Muscle of leg (tissue), 11 donors: ENCODE data around the gene COCH. TPM values are rescaled to one million over a fixed set of nuclear protein-coding genes. Genes with fewer than 3 reads are reported as not detected.
A peak's percentile ranks its signal among the peaks of the same experiment; 100 is the strongest.

Experiments
- DNase-seq: peaks from one replicate; pipeline ENCODE4 v3.0.0; 2013
- H3K27ac ChIP-seq: one replicate; pipeline ENCODE4 v1.5.1; 2013; ENCODE audit warnings: mild to moderate bottlenecking, low read length, control low read depth
- H3K27me3 ChIP-seq: one replicate; pipeline ENCODE4 v1.6.1; 2013; ENCODE audit warnings: low read length; ENCODE audit not compliant: control insufficient read depth, insufficient read depth
- H3K36me3 ChIP-seq: one replicate; pipeline ENCODE4 v1.6.1; 2013; ENCODE audit warnings: low read length; ENCODE audit not compliant: control insufficient read depth, insufficient read depth
- H3K4me1 ChIP-seq: one replicate; pipeline ENCODE4 v1.6.1; 2013; ENCODE audit warnings: low read length; ENCODE audit not compliant: control insufficient read depth, insufficient read depth
- H3K4me3 ChIP-seq: one replicate; pipeline ENCODE4 v1.5.1; 2013; ENCODE audit warnings: low read length, control low read depth
- H3K9me3 ChIP-seq: replicated peaks from 2 replicates; pipeline ENCODE4 v1.6.1; 2013; ENCODE audit warnings: low read depth, low read length; ENCODE audit not compliant: control insufficient read depth
- WGBS: methylation state at CpG from one replicate; pipeline ENCODE4 v1.1.5; 2013; ENCODE audit warnings: missing lambda C conversion rate; ENCODE audit not compliant: insufficient coverage; 5-methylcytosine and 5-hydroxymethylcytosine counted together
- polyA plus RNA-seq, 8 donors: library from polyadenylated mRNA; unstranded; fragments of 120-200 nt; gene quantifications; one replicate each; pipeline versions ENCODE4 v1.2.1 to v1.2.3, GENCODE V29; 2013; ENCODE audit warnings: inconsistent platforms in 1 of 8, low replicate concordance in 1 of 8; ENCODE audit not compliant: insufficient read length in 8 of 8, insufficient read depth in 1 of 8
- total RNA-seq: library from RNA; stranded (reverse); fragments of 120-200 nt; gene quantifications from one replicate; pipeline ENCODE4 v1.2.4, GENCODE V29; 2013

The COCH gene
- total and polyA plus RNA-seq, 9 donors = 3.9 to 13.6 (median 6.3) TPM

- no peak for DNase-seq
- H3K4me3 ChIP-seq = peak overlapping the region; percentile 56
- H3K9me3 ChIP-seq = no peaks in the 10 kb centered on the region
- H3K27me3 ChIP-seq = peaks cover 30% of the 10 kb centered on the region
- no peak overlapping the region for H3K27ac ChIP-seq
- no peaks in the 10 kb centered on the region for H3K36me3 ChIP-seq
- H3K4me1 ChIP-seq = peaks cover 14% of the 10 kb centered on the region
- under 1% methylated on average over 32 of the region's 48 CpGs for WGBS
Measured at GRCh38 chr14:30874999-30875787, 834 bp downstream of the COCH start.

- H3K4me1 ChIP-seq = peaks cover 10% of the 10 kb centered on the region
- WGBS = 15% methylated on average over 7 of the region's 9 CpGs
- DNase-seq = no peak
- H3K9me3 ChIP-seq = no peaks in the 10 kb centered on the region
- peaks cover 30% of the 10 kb centered on the region for H3K27me3 ChIP-seq
- H3K36me3 ChIP-seq = no peaks in the 10 kb centered on the region
- H3K4me3 ChIP-seq = no peak overlapping the region
- no peak overlapping the region for H3K27ac ChIP-seq
Measured at GRCh38 chr14:30875788-30876053, 1.4 kb downstream of the COCH start.

- H3K36me3 ChIP-seq = no peaks in the 10 kb centered on the region
- no peak for DNase-seq
- H3K27ac ChIP-seq = no peak overlapping the region
- H3K4me1 ChIP-seq = peaks cover 10% of the 10 kb centered on the region
- no peak overlapping the region for H3K4me3 ChIP-seq
- H3K27me3 ChIP-seq = peaks cover 30% of the 10 kb centered on the region
- WGBS = no CpG with 5 or more reads among the region's 4 CpGs
- H3K9me3 ChIP-seq = no peaks in the 10 kb centered on the region
Measured at GRCh38 chr14:30876692-30877091, 2.3 kb downstream of the COCH start.

- H3K36me3 ChIP-seq = no peaks in the 10 kb centered on the region
- no peak for DNase-seq
- H3K27me3 ChIP-seq = no peaks in the 10 kb centered on the region
- no peaks in the 10 kb centered on the region for H3K9me3 ChIP-seq
- no peaks in the 10 kb centered on the region for H3K4me1 ChIP-seq
- H3K4me3 ChIP-seq = no peak overlapping the region
- H3K27ac ChIP-seq = no peak overlapping the region
- WGBS = no CpG with 5 or more reads among the region's 1 CpG
Measured at GRCh38 chr14:30882431-30882830, 8.1 kb downstream of the COCH start.

- no peak for DNase-seq
- 75% methylated on average over 5 of the region's 6 CpGs for WGBS
Measured at GRCh38 chr14:30883508-30884294, 9.3 kb downstream of the COCH start.

GRCh38 chr14:30884901-30885300, 10.5 kb downstream of the COCH start:
- 100% methylated on average over 1 of the region's 3 CpGs for WGBS
- Histone ChIP-seq H3K27me3 (no peaks in the 10 kb centered on the region), H3K36me3 (no peaks in the 10 kb centered on the region), H3K27ac (no peak overlapping the region), H3K9me3 (no peaks in the 10 kb centered on the region), H3K4me1 (no peaks in the 10 kb centered on the region), H3K4me3 (no peak overlapping the region)
- DNase-seq = no peak

More at GRCh38 chr14:30883508-30884294, 9.3 kb downstream of the COCH start:
- Histone ChIP-seq H3K4me1 (no peaks in the 10 kb centered on the region), H3K27me3 (no peaks in the 10 kb centered on the region), H3K4me3 (no peak overlapping the region), H3K27ac (no peak overlapping the region), H3K36me3 (no peaks in the 10 kb centered on the region), H3K9me3 (no peaks in the 10 kb centered on the region)

- Histone ChIP-seq H3K27me3 (no peaks in the 10 kb centered on the region), H3K27ac (no peak overlapping the region), H3K36me3 (no peaks in the 10 kb centered on the region), H3K9me3 (no peaks in the 10 kb centered on the region), H3K4me1 (no peaks in the 10 kb centered on the region), H3K4me3 (no peak overlapping the region)
- WGBS = 78% methylated on average over 3 of the region's 7 CpGs
- no peak for DNase-seq
Measured at GRCh38 chr14:30885840-30886740, 11.7 kb downstream of the COCH start.

GRCh38 chr14:30888480-30889243, 14.3 kb downstream of the COCH start:
- WGBS = 80% methylated on average over 3 of the region's 5 CpGs
- Histone ChIP-seq H3K9me3 (no peaks in the 10 kb centered on the region), H3K27me3 (no peaks in the 10 kb centered on the region), H3K4me1 (no peaks in the 10 kb centered on the region), H3K27ac (no peak overlapping the region), H3K4me3 (no peak overlapping the region), H3K36me3 (no peaks in the 10 kb centered on the region)
- no peak for DNase-seq

- H3K27ac ChIP-seq = no peak overlapping the region
- DNase-seq = no peak
- WGBS = no CpG with 5 or more reads among the region's 4 CpGs
- H3K27me3 ChIP-seq = no peaks in the 10 kb centered on the region
- no peaks in the 10 kb centered on the region for H3K36me3 ChIP-seq
- H3K4me1 ChIP-seq = no peaks in the 10 kb centered on the region
- no peaks in the 10 kb centered on the region for H3K9me3 ChIP-seq
- no peak overlapping the region for H3K4me3 ChIP-seq
Measured at GRCh38 chr14:30889244-30889594, 14.9 kb downstream of the COCH start.
